Muscle of arm (tissue), 12 donors: ENCODE results near the gene APBA2. TPM values are rescaled to one million over a fixed set of nuclear protein-coding genes. Genes with fewer than 3 reads are reported as not detected.

Experiments used
- DNase-seq: peaks from one replicate; pipeline ENCODE4 v3.0.0-alpha.2; 2013
- polyA plus RNA-seq, 12 donors: library from polyadenylated mRNA; unstranded; fragments of 120-200 nt; gene quantifications; one replicate each; pipeline ENCODE4 v1.2.1, GENCODE V29; 2013; ENCODE audit not compliant: insufficient read length in 12 of 12

Gene APBA2
- polyA plus RNA-seq, 12 donors = 2.9 to 19.6 (median 5.2) TPM; not detected in 1

- DNase-seq = no peak
These were observed 70.7 kb downstream of the APBA2 start for GRCh38 chr15:28956491-28956890.

GRCh38 chr15:28957606-28958498 lies 72.1 kb downstream of the APBA2 start:
- DNase-seq = no peak

GRCh38 chr15:28959326-28959725 lies 73.6 kb downstream of the APBA2 start:
- DNase-seq = no peak

- DNase-seq = no peak
These were observed 75.2 kb downstream of the APBA2 start for GRCh38 chr15:28960979-28961378.

GRCh38 chr15:28961391-28961790 lies 75.6 kb downstream of the APBA2 start:
- DNase-seq = no peak

GRCh38 chr15:28962851-28963710 lies 77.3 kb downstream of the APBA2 start:
- no peak for DNase-seq

GRCh38 chr15:28963711-28964081 lies 77.9 kb downstream of the APBA2 start:
- no peak for DNase-seq

- DNase-seq = no peak
These were observed 78.3 kb downstream of the APBA2 start for GRCh38 chr15:28964098-28964497.

GRCh38 chr15:28967066-28967465 lies 81.3 kb downstream of the APBA2 start:
- DNase-seq = no peak

- DNase-seq = no peak
These were observed 82.2 kb downstream of the APBA2 start for GRCh38 chr15:28967990-28968389.

- DNase-seq = no peak
These were observed 83.8 kb downstream of the APBA2 start for GRCh38 chr15:28969511-28970085.

GRCh38 chr15:28974142-28974541 lies 88.4 kb downstream of the APBA2 start:
- no peak for DNase-seq

GRCh38 chr15:28975766-28976179 lies 90.0 kb downstream of the APBA2 start:
- DNase-seq = no peak

- no peak for DNase-seq
These were observed 91.7 kb downstream of the APBA2 start for GRCh38 chr15:28977377-28978010.

- no peak for DNase-seq
These were observed 92.2 kb downstream of the APBA2 start for GRCh38 chr15:28978011-28978378.

GRCh38 chr15:28978661-28979060 lies 92.9 kb downstream of the APBA2 start:
- DNase-seq = no peak

- no peak for DNase-seq
These were observed 93.6 kb downstream of the APBA2 start for GRCh38 chr15:28979208-28979841.

- no peak for DNase-seq
These were observed 95.1 kb downstream of the APBA2 start for GRCh38 chr15:28980709-28981350.

- DNase-seq = no peak
These were observed 95.6 kb downstream of the APBA2 start for GRCh38 chr15:28981351-28981720.

GRCh38 chr15:28981921-28982320 lies 96.1 kb downstream of the APBA2 start:
- no peak for DNase-seq

GRCh38 chr15:28982886-28983285 lies 97.1 kb downstream of the APBA2 start:
- DNase-seq = no peak
